Esophagus muscularis mucosa (tissue), 4 donors: Measurements from ENCODE around the gene NUDT17.

Experiments
- EP300 ChIP-seq: sonication (generic); formaldehyde crosslinking; IDR thresholded peaks from one replicate; pipeline ENCODE4 v1.6.1; 2017; ENCODE audit warnings: antibody characterized with exemption
- POLR2A ChIP-seq: fragments of 450-650 bp; IDR thresholded peaks from one replicate; pipeline ENCODE4 v1.6.1; 2017; ENCODE audit warnings: antibody characterized with exemption, moderate library complexity, mild to moderate bottlenecking, low read depth
- POLR2AphosphoS5 ChIP-seq, 2 donors: sonication (generic); formaldehyde crosslinking; IDR thresholded peaks; one replicate each; pipeline ENCODE4 v1.6.1; 2017; ENCODE audit warnings: antibody characterized with exemption in 2 of 2
- TF ChIP-seq, protein P1 (sequence below), 3 experiments: fragments of 200-600 bp in 2 of 3; fragments of 450-650 bp in 1 of 3; sonication (generic) in 2 of 3; IDR thresholded peaks; one replicate each; pipeline ENCODE4 v1.5.1; 2017 to 2019; ENCODE audit warnings: antibody characterized with exemption in 3 of 3, mild to moderate bottlenecking in 2 of 3, moderate library complexity in 1 of 3

- TF ChIP-seq, protein P1, sequence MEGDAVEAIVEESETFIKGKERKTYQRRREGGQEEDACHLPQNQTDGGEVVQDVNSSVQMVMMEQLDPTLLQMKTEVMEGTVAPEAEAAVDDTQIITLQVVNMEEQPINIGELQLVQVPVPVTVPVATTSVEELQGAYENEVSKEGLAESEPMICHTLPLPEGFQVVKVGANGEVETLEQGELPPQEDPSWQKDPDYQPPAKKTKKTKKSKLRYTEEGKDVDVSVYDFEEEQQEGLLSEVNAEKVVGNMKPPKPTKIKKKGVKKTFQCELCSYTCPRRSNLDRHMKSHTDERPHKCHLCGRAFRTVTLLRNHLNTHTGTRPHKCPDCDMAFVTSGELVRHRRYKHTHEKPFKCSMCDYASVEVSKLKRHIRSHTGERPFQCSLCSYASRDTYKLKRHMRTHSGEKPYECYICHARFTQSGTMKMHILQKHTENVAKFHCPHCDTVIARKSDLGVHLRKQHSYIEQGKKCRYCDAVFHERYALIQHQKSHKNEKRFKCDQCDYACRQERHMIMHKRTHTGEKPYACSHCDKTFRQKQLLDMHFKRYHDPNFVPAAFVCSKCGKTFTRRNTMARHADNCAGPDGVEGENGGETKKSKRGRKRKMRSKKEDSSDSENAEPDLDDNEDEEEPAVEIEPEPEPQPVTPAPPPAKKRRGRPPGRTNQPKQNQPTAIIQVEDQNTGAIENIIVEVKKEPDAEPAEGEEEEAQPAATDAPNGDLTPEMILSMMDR (IDR thresholded peaks at IDR 0.05), result no peak
- TF ChIP-seq POLR2A (no peak), POLR2AphosphoS5 (IDR thresholded peaks at IDR 0.05) (no peak), EP300 (no peak)
Observed at GRCh38 chr1:145847827-145848226, 2.4 kb downstream of the NUDT17 start.
